Vagina (tissue), 2 donors: Measurements from ENCODE around the gene TCOF1. TPM values are rescaled to one million over a fixed set of nuclear protein-coding genes. Genes with fewer than 3 reads are reported as not detected.

Source experiments
- DNase-seq, 2 donors: peaks; one replicate each; pipeline ENCODE4 v3.0.0-alpha.2; 2017; ENCODE audit errors: extremely low spot score in 2 of 2
- H3K27ac ChIP-seq: fragments of 200-600 bp; sonication (generic); one replicate; pipeline ENCODE4 v1.5.1; 2019
- H3K27me3 ChIP-seq: fragments of 200-600 bp; sonication (generic); one replicate; pipeline ENCODE4 v1.5.1; 2019
- H3K36me3 ChIP-seq, 2 donors: fragments of 200-600 bp; sonication (generic); one replicate each; pipeline ENCODE4 v1.5.1; 2017 to 2019
- H3K4me1 ChIP-seq: fragments of 200-600 bp; sonication (generic); one replicate; pipeline ENCODE4 v1.5.1; 2019
- H3K4me3 ChIP-seq, 2 donors: fragments of 200-600 bp; sonication (generic); 1 replicate in 1 of 2; 2 replicates in 1 of 2; pipeline ENCODE4 v1.5.1; 2016 to 2019
- H3K9me3 ChIP-seq: fragments of 200-600 bp; sonication (generic); one replicate; pipeline ENCODE4 v1.5.1; 2019
- CTCF ChIP-seq, 3 experiments: fragments of 450-650 bp in 2 of 3; fragments of 200-600 bp in 1 of 3; sonication (generic) in 1 of 3; IDR thresholded peaks; one replicate each; pipeline ENCODE4 v1.5.1; 2017 to 2019; ENCODE audit warnings: antibody characterized with exemption in 3 of 3, mild to moderate bottlenecking in 2 of 3, moderate library complexity in 2 of 3
- POLR2A ChIP-seq, 2 donors: fragments of 450-650 bp; IDR thresholded peaks; one replicate each; pipeline ENCODE4 v1.6.1; 2017; ENCODE audit warnings: antibody characterized with exemption in 2 of 2, mild to moderate bottlenecking in 2 of 2, moderate library complexity in 2 of 2
- POLR2AphosphoS5 ChIP-seq, 2 donors: sonication (generic); formaldehyde crosslinking; IDR thresholded peaks; one replicate each; pipeline ENCODE4 v1.9.0; 2017; ENCODE audit warnings: antibody characterized with exemption in 2 of 2, mild to moderate bottlenecking in 2 of 2, low read depth in 1 of 2; ENCODE audit not compliant: insufficient read depth in 1 of 2
- intact Hi-C: fragments of 100-400 bp; cut with DNase I; formaldehyde crosslinking; loops from one replicate; pipeline ENCODE4 v1.15.1; 2023
- total RNA-seq: library from RNA; depleted of rRNA; stranded (reverse); fragments of >200 nt; gene quantifications from one replicate; pipeline ENCODE4 v1.2.3, GENCODE V29; 2016

TCOF1 gene
- total RNA-seq, 1 donor from 2014 or later: 39.3 TPM

GRCh38 chr5:150347451-150347850, 10.0 kb upstream of the TCOF1 start:
- H3K4me1 ChIP-seq: no peaks in the 10 kb centered on the region
- no peak for TF ChIP-seq POLR2AphosphoS5 (IDR thresholded peaks at IDR 0.05; ENCODE audit: insufficient read depth in 1 of 2, low read depth in 1 of 2)
- no peak overlapping the region for H3K27ac ChIP-seq
- H3K4me3 ChIP-seq: no peak overlapping the region
- H3K27me3 ChIP-seq: no peaks in the 10 kb centered on the region
- intact Hi-C loops: no loop called here
- no peak for DNase-seq
- H3K9me3 ChIP-seq: no peaks in the 10 kb centered on the region
- no peaks in the 10 kb centered on the region for H3K36me3 ChIP-seq

- Histone ChIP-seq H3K4me3 (no peak overlapping the region), H3K9me3 (no peaks in the 10 kb centered on the region), H3K36me3 (no peaks in the 10 kb centered on the region), H3K4me1 (no peaks in the 10 kb centered on the region), H3K27ac (no peak overlapping the region), H3K27me3 (no peaks in the 10 kb centered on the region)
- DNase-seq: no peak
- intact Hi-C loops: no loop called here
- TF ChIP-seq CTCF (IDR thresholded peaks at IDR 0.05) (no peak), POLR2AphosphoS5 (IDR thresholded peaks at IDR 0.05; ENCODE audit: insufficient read depth in 1 of 2, low read depth in 1 of 2) (no peak), POLR2A (IDR thresholded peaks at IDR 0.05) (no peak)
These were observed 7.7 kb upstream of the TCOF1 start for GRCh38 chr5:150349681-150350275.

- intact Hi-C loops: no loop called here
- peak; percentile 36 to 72 for TF ChIP-seq POLR2AphosphoS5 (IDR thresholded peaks at IDR 0.05; ENCODE audit: insufficient read depth in 1 of 2, low read depth in 1 of 2)
- TF ChIP-seq CTCF (IDR thresholded peaks at IDR 0.05): peak; percentile 45 to 71 (median 69)
- TF ChIP-seq POLR2A (IDR thresholded peaks at IDR 0.05): no peak
- no peak for DNase-seq
These were observed 6.8 kb upstream of the TCOF1 start for GRCh38 chr5:150350524-150351344.

GRCh38 chr5:150352244-150353031, 5.1 kb upstream of the TCOF1 start:
- no peak for DNase-seq
- Histone ChIP-seq H3K27me3 (no peaks in the 10 kb centered on the region), H3K4me1 (no peaks in the 10 kb centered on the region), H3K36me3 (no peaks in the 10 kb centered on the region), H3K4me3 (no peak overlapping the region), H3K27ac (no peak overlapping the region), H3K9me3 (no peaks in the 10 kb centered on the region)
- intact Hi-C loops: no loop called here
- TF ChIP-seq POLR2AphosphoS5 (IDR thresholded peaks at IDR 0.05; ENCODE audit: insufficient read depth in 1 of 2, low read depth in 1 of 2) (no peak), CTCF (IDR thresholded peaks at IDR 0.05) (no peak), POLR2A (IDR thresholded peaks at IDR 0.05) (no peak)

More at GRCh38 chr5:150350524-150351344, 6.8 kb upstream of the TCOF1 start:
- Histone ChIP-seq H3K9me3 (no peaks in the 10 kb centered on the region), H3K27ac (no peak overlapping the region), H3K4me1 (no peaks in the 10 kb centered on the region), H3K27me3 (no peaks in the 10 kb centered on the region), H3K36me3 (no peaks in the 10 kb centered on the region), H3K4me3 (no peak overlapping the region)

- no peaks in the 10 kb centered on the region for H3K27me3 ChIP-seq
- peaks cover 3% of the 10 kb centered on the region for H3K4me1 ChIP-seq
- H3K4me3 ChIP-seq: no peak overlapping the region
- TF ChIP-seq POLR2A (IDR thresholded peaks at IDR 0.05) (no peak), POLR2AphosphoS5 (IDR thresholded peaks at IDR 0.05; ENCODE audit: insufficient read depth in 1 of 2, low read depth in 1 of 2) (no peak), CTCF (IDR thresholded peaks at IDR 0.05) (no peak)
- DNase-seq: no peak
- H3K27ac ChIP-seq: no peak overlapping the region
- no peaks in the 10 kb centered on the region for H3K36me3 ChIP-seq
- no peaks in the 10 kb centered on the region for H3K9me3 ChIP-seq
- intact Hi-C loops: no loop called here
These were observed 4.3 kb upstream of the TCOF1 start for GRCh38 chr5:150353032-150353675.
